ENCODE results near the gene PPP1R9B.

Gene PPP1R9B

GRCh38 chr17:50125420-50125997, 25.0 kb downstream of the PPP1R9B start:
- H3K4me3 ChIP-seq (ENCODE audit: low read depth, low read length) = no peak overlapping the region
- TF ChIP-seq CTCF (IDR thresholded peaks at IDR 0.05; ENCODE audit: low read depth, low read length) = no peak

- TF ChIP-seq CTCF (IDR thresholded peaks at IDR 0.05; ENCODE audit: low read depth, low read length) = no peak
- no peak overlapping the region for H3K4me3 ChIP-seq (ENCODE audit: low read depth, low read length)
Observed at GRCh38 chr17:50123649-50124349, 26.7 kb downstream of the PPP1R9B start.

GRCh38 chr17:50122945-50123344, 27.5 kb downstream of the PPP1R9B start:
- TF ChIP-seq CTCF (IDR thresholded peaks at IDR 0.05; ENCODE audit: low read depth, low read length) = no peak
- H3K4me3 ChIP-seq (ENCODE audit: low read depth, low read length) = no peak overlapping the region

GRCh38 chr17:50120475-50121253, 29.8 kb downstream of the PPP1R9B start:
- no peak for TF ChIP-seq CTCF (IDR thresholded peaks at IDR 0.05; ENCODE audit: low read depth, low read length)

GRCh38 chr17:50118828-50119218, 31.7 kb downstream of the PPP1R9B start:
- no peak overlapping the region for H3K4me3 ChIP-seq (ENCODE audit: low read depth, low read length)
- no peak for TF ChIP-seq CTCF (IDR thresholded peaks at IDR 0.05; ENCODE audit: low read depth, low read length)

More at GRCh38 chr17:50120475-50121253, 29.8 kb downstream of the PPP1R9B start:
- H3K4me3 ChIP-seq (ENCODE audit: low read depth, low read length) = no peak overlapping the region

- TF ChIP-seq CTCF (IDR thresholded peaks at IDR 0.05; ENCODE audit: low read depth, low read length) = no peak
- no peak overlapping the region for H3K4me3 ChIP-seq (ENCODE audit: low read depth, low read length)
Observed at GRCh38 chr17:50118076-50118827, 32.2 kb downstream of the PPP1R9B start.

All from WI38 (cell line).